PC-9 (cell line): Measurements from ENCODE around the gene EGFLAM. TPM values are rescaled to one million over a fixed set of nuclear protein-coding genes. Genes with fewer than 3 reads are reported as not detected.

Source experiments
- BruUV-seq: library from RNA; stranded (reverse); fragments of 400-500 nt; replicated peaks from 2 replicates; lab custom pipeline; 2021; lab: Mats Ljungman, UMichigan
- CTCF ChIA-PET: fragments of 300-600 bp; sonication (Branson Sonifier 250); formaldehyde crosslinking; loops from one replicate; lab custom pipeline; 2022; ENCODE audit warnings: antibody characterized with exemption; lab: Charles Lee
- POLR2A ChIA-PET: fragments of 300-600 bp; sonication (Branson Sonifier 250); formaldehyde crosslinking; loops from one replicate; lab custom pipeline; 2022; ENCODE audit warnings: antibody characterized with exemption; ENCODE audit not compliant: unreplicated experiment; lab: Charles Lee
- DNase-seq, 2 experiments: peaks; one replicate each; pipeline versions ENCODE4 v3.0.0 to v3.0.0-alpha.2; 2015 to 2022; ENCODE audit warnings: mixed read lengths in 1 of 2
- H2AFZ ChIP-seq: fragments of 200-600 bp; sonication (generic); 2 replicates; pipeline ENCODE4 v1.8.1; 2017; ENCODE audit warnings: antibody characterized with exemption
- H3F3A ChIP-seq: fragments of 200-600 bp; sonication (generic); 2 replicates; pipeline ENCODE4 v1.8.1; 2017; ENCODE audit warnings: antibody characterized with exemption, mild to moderate bottlenecking, low read depth; ENCODE audit not compliant: insufficient read depth
- H3K27ac ChIP-seq: fragments of 200-600 bp; sonication (generic); 2 replicates; pipeline ENCODE4 v1.6.1; 2016; ENCODE audit warnings: mixed run types
- H3K27me3 ChIP-seq: fragments of 200-600 bp; sonication (generic); 2 replicates; pipeline ENCODE4 v1.6.1; 2016; ENCODE audit warnings: low read depth, mixed run types; ENCODE audit not compliant: insufficient read depth
- H3K36me3 ChIP-seq: fragments of 200-600 bp; sonication (generic); 2 replicates; pipeline ENCODE4 v1.6.1; 2016; ENCODE audit warnings: low read depth, mixed run types
- H3K4me1 ChIP-seq: fragments of 200-600 bp; sonication (generic); replicated peaks from 2 replicates; pipeline ENCODE4 v1.6.1; 2016; ENCODE audit warnings: mixed run types; ENCODE audit not compliant: insufficient read depth
- H3K4me2 ChIP-seq: fragments of 200-600 bp; sonication (generic); 2 replicates; pipeline ENCODE4 v1.6.1; 2017; ENCODE audit warnings: mixed run types
- H3K4me3 ChIP-seq: fragments of 200-600 bp; sonication (generic); 2 replicates; pipeline ENCODE4 v1.6.1; 2016; ENCODE audit warnings: mixed run types
- H3K79me2 ChIP-seq: fragments of 200-600 bp; sonication (generic); 2 replicates; pipeline ENCODE4 v1.6.1; 2017; ENCODE audit warnings: low read depth, mixed run types
- H3K9me2 ChIP-seq: fragments of 200-600 bp; sonication (generic); 2 replicates; pipeline ENCODE4 v1.8.1; 2017; ENCODE audit warnings: mild to moderate bottlenecking; ENCODE audit not compliant: insufficient read depth
- H3K9me3 ChIP-seq: fragments of 200-600 bp; sonication (generic); 2 replicates; pipeline ENCODE4 v1.8.1; 2016; ENCODE audit warnings: low read depth; ENCODE audit not compliant: insufficient read depth
- H4K20me1 ChIP-seq: fragments of 200-600 bp; sonication (generic); 2 replicates; pipeline ENCODE4 v1.8.1; 2017; ENCODE audit not compliant: insufficient read depth
- CTCF ChIP-seq: fragments of 200-600 bp; sonication (generic); conservative IDR thresholded peaks from 2 replicates; pipeline ENCODE4 v1.6.1; 2017; ENCODE audit warnings: mixed run types, antibody characterized with exemption, mild to moderate bottlenecking, moderate library complexity
- EZH2 ChIP-seq: fragments of 200-600 bp; sonication (generic); IDR thresholded peaks from 2 replicates; pipeline ENCODE4 v1.8.0; 2017; ENCODE audit warnings: antibody characterized with exemption, low read depth
- intact Hi-C: fragments of 100-400 bp; cut with micrococcal nuclease; formaldehyde crosslinking; loops from one replicate; pipeline ENCODE4 v1.10.0; 2022; ENCODE audit not compliant: unreplicated experiment
- total RNA-seq: library from RNA; stranded (reverse); gene quantifications from 2 replicates; pipeline ENCODE4 v1.2.3, GENCODE V29; 2021

Gene EGFLAM
- total RNA-seq, 1 experiment from 2014 or later, result not detected

GRCh38 chr5:38341056-38341455 is 82.7 kb downstream of the EGFLAM start:
- H3K27ac ChIP-seq, result no peak overlapping the region
- no peak for DNase-seq
- no peak overlapping the region for H2AFZ ChIP-seq
- H3K27me3 ChIP-seq, result peaks cover 88% of the 10 kb centered on the region
- no peak overlapping the region for H3K4me3 ChIP-seq
- H3F3A ChIP-seq, result no peaks in the 10 kb centered on the region
- H3K9me3 ChIP-seq, result no peaks in the 10 kb centered on the region
- no TSS peak for BruUV-seq
- TF ChIP-seq EZH2 (no peak), CTCF (no peak)
- no peaks in the 10 kb centered on the region for H3K36me3 ChIP-seq
- ChIA-PET CTCF (no interaction called here), POLR2A (no interaction called here)
- H3K9me2 ChIP-seq, result no peaks in the 10 kb centered on the region
- H4K20me1 ChIP-seq, result no peaks in the 10 kb centered on the region
- intact Hi-C loops, result no loop called here
- no peak overlapping the region for H3K4me2 ChIP-seq
- no peaks in the 10 kb centered on the region for H3K79me2 ChIP-seq
- H3K4me1 ChIP-seq, result no peaks in the 10 kb centered on the region

GRCh38 chr5:38341641-38342040 is 83.3 kb downstream of the EGFLAM start:
- Histone ChIP-seq H3K9me2 (no peaks in the 10 kb centered on the region), H4K20me1 (no peaks in the 10 kb centered on the region), H3K79me2 (no peaks in the 10 kb centered on the region), H3F3A (no peaks in the 10 kb centered on the region), H3K36me3 (no peaks in the 10 kb centered on the region), H3K9me3 (no peaks in the 10 kb centered on the region), H2AFZ (no peak overlapping the region), H3K4me3 (no peak overlapping the region), H3K4me2 (no peak overlapping the region), H3K4me1 (no peaks in the 10 kb centered on the region), H3K27me3 (peaks cover 89% of the 10 kb centered on the region), H3K27ac (no peak overlapping the region)
- intact Hi-C loops, result no loop called here
- ChIA-PET CTCF (no interaction called here), POLR2A (no interaction called here)
- no TSS peak for BruUV-seq
- TF ChIP-seq CTCF, result no peak
- TF ChIP-seq EZH2, result no peak
- DNase-seq, result no peak

- no peaks in the 10 kb centered on the region for H3K79me2 ChIP-seq
- no peaks in the 10 kb centered on the region for H3K9me2 ChIP-seq
- no peak overlapping the region for H3K4me3 ChIP-seq
- POLR2A ChIA-PET, result no interaction called here
- TF ChIP-seq EZH2, result no peak
- TF ChIP-seq CTCF, result no peak
- CTCF ChIA-PET, result no interaction called here
- H3K27me3 ChIP-seq, result peaks cover 86% of the 10 kb centered on the region
- no peak overlapping the region for H2AFZ ChIP-seq
- H3K36me3 ChIP-seq, result no peaks in the 10 kb centered on the region
- DNase-seq, result no peak
- BruUV-seq, result no TSS peak
- no peak overlapping the region for H3K27ac ChIP-seq
- no peaks in the 10 kb centered on the region for H4K20me1 ChIP-seq
- H3K4me2 ChIP-seq, result no peak overlapping the region
- intact Hi-C loops, result no loop called here
- H3K9me3 ChIP-seq, result no peaks in the 10 kb centered on the region
- no peaks in the 10 kb centered on the region for H3K4me1 ChIP-seq
- no peaks in the 10 kb centered on the region for H3F3A ChIP-seq
These were observed 83.9 kb downstream of the EGFLAM start for GRCh38 chr5:38342261-38342660.
